Breast epithelium (tissue), 4 donors: Measurements from ENCODE around the gene LHFPL2. TPM values are rescaled to one million over a fixed set of nuclear protein-coding genes. Genes with fewer than 3 reads are reported as not detected.

Experiments
- DNase-seq, 2 donors: peaks; one replicate each; pipeline ENCODE4 v3.0.0-alpha.2; 2019; ENCODE audit warnings: low spot score in 2 of 2
- H3K27ac ChIP-seq, 2 donors: fragments of 200-600 bp; sonication (generic) in 1 of 2; one replicate each; pipeline ENCODE4 v1.5.1; 2016 to 2019; ENCODE audit warnings: mild to moderate bottlenecking in 1 of 2
- H3K27me3 ChIP-seq, 2 donors: fragments of 200-600 bp; sonication (generic) in 1 of 2; one replicate each; pipeline versions ENCODE4 v1.5.1 to v1.6.0; 2017 to 2019; ENCODE audit warnings: control low read depth in 1 of 2, mild to moderate bottlenecking in 1 of 2
- H3K36me3 ChIP-seq: fragments of 200-600 bp; one replicate; pipeline ENCODE4 v1.5.1; 2019
- H3K4me1 ChIP-seq, 2 donors: fragments of 200-600 bp; sonication (generic); one replicate each; pipeline ENCODE4 v1.5.1; 2016 to 2019; ENCODE audit warnings: control low read depth in 1 of 2
- H3K4me3 ChIP-seq, 3 donors: fragments of 200-600 bp; sonication (generic); 1 replicate in 2 of 3; 2 replicates in 1 of 3; pipeline ENCODE4 v1.5.1; 2016 to 2019; ENCODE audit warnings: mild to moderate bottlenecking in 3 of 3, moderate library complexity in 2 of 3
- H3K9me3 ChIP-seq, 2 donors: fragments of 200-600 bp; sonication (generic) in 1 of 2; one replicate each; pipeline ENCODE4 v1.5.1; 2016 to 2019; ENCODE audit warnings: control low read depth in 1 of 2
- CTCF ChIP-seq, 3 donors: fragments of 450-650 bp; IDR thresholded peaks; one replicate each; pipeline ENCODE4 v1.5.1; 2016 to 2017; ENCODE audit warnings: antibody characterized with exemption in 3 of 3, mild to moderate bottlenecking in 3 of 3, moderate library complexity in 3 of 3
- POLR2A ChIP-seq: fragments of 450-650 bp; IDR thresholded peaks from one replicate; pipeline ENCODE4 v1.6.1; 2016; ENCODE audit warnings: antibody characterized with exemption, mild to moderate bottlenecking, moderate library complexity
- POLR2AphosphoS5 ChIP-seq, 3 donors: sonication (generic); formaldehyde crosslinking; IDR thresholded peaks; one replicate each; pipeline ENCODE4 v1.6.1; 2017; ENCODE audit warnings: antibody characterized with exemption in 3 of 3
- intact Hi-C: fragments of 100-400 bp; cut with DNase I; formaldehyde crosslinking; loops from one replicate; pipeline ENCODE4 v1.15.1; 2023; ENCODE audit warnings: low total_unique reads
- total RNA-seq, 3 donors: library from RNA; depleted of rRNA; stranded (reverse); fragments of >200 nt; gene quantifications; one replicate each; pipeline ENCODE4 v1.1.0, GENCODE V29; 2016

Gene LHFPL2
- total RNA-seq, 3 donors from 2014 or later: 36.8 to 61.8 (median 41.3) TPM

GRCh38 chr5:78492224-78492623 lies 156.3 kb downstream of the LHFPL2 start:
- H3K36me3 ChIP-seq: no peaks in the 10 kb centered on the region
- no peaks in the 10 kb centered on the region for H3K9me3 ChIP-seq
- H3K27ac ChIP-seq: peak overlapping the region; percentile 20 to 64
- H3K27me3 ChIP-seq: no peaks in the 10 kb centered on the region
- intact Hi-C loops: no loop called here
- DNase-seq: no peak
- peaks cover 3 to 12% of the 10 kb centered on the region in 2 donors for H3K4me1 ChIP-seq
- TF ChIP-seq POLR2A (no peak), POLR2AphosphoS5 (IDR thresholded peaks at IDR 0.05) (no peak), CTCF (IDR thresholded peaks at IDR 0.05) (no peak)
- no peak overlapping the region for H3K4me3 ChIP-seq

- Histone ChIP-seq H3K9me3 (no peaks in the 10 kb centered on the region), H3K36me3 (no peaks in the 10 kb centered on the region), H3K27ac (peak overlapping the region in 1 of 2 donors; percentile 20), H3K4me1 (peaks cover 0 to 3% of the 10 kb centered on the region in 2 donors), H3K27me3 (no peaks in the 10 kb centered on the region), H3K4me3 (no peak overlapping the region)
- no peak for DNase-seq
- TF ChIP-seq CTCF (IDR thresholded peaks at IDR 0.05): no peak
- no peak for TF ChIP-seq POLR2A
- TF ChIP-seq POLR2AphosphoS5 (IDR thresholded peaks at IDR 0.05): no peak
- intact Hi-C loops: no loop called here
Measured at GRCh38 chr5:78490709-78491485, 157.7 kb downstream of the LHFPL2 start.

- no peak overlapping the region for H3K4me3 ChIP-seq
- no peak for DNase-seq
- no peaks in the 10 kb centered on the region for H3K27me3 ChIP-seq
- no peaks in the 10 kb centered on the region for H3K9me3 ChIP-seq
- H3K36me3 ChIP-seq: no peaks in the 10 kb centered on the region
- H3K4me1 ChIP-seq: peaks cover 0 to 3% of the 10 kb centered on the region in 2 donors
- peak overlapping the region; percentile 10 to 71 for H3K27ac ChIP-seq
- TF ChIP-seq POLR2AphosphoS5 (IDR thresholded peaks at IDR 0.05): no peak
- no peak for TF ChIP-seq CTCF (IDR thresholded peaks at IDR 0.05)
- TF ChIP-seq POLR2A: no peak
- intact Hi-C loops: no loop called here
Measured at GRCh38 chr5:78487846-78488245, 160.7 kb downstream of the LHFPL2 start.

DNA sequence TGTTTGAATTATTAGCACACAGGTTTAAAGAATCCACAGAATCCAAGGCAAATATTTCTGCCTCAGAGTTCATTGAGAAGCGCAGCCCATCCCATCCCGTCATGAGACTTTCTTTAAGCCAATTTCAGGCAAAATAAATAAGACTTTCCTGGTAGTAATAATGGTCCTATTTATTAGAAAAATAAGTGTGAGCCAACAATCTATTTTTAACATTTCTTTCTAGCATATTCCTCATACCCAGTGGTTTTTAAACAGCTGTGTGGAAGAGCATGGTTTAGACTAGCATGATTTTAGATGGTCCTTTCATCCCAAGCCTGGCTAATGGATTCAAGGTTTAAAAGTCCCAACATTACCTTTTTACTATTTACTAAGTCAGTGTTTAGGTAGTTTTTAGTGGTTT lies 162.4 kb downstream of the LHFPL2 start:
- DNase-seq: no peak
- intact Hi-C loops: no loop called here
- Histone ChIP-seq H3K27ac (peak overlapping the region; percentile 10 to 71), H3K36me3 (no peaks in the 10 kb centered on the region), H3K4me1 (no peaks in the 10 kb centered on the region), H3K4me3 (no peak overlapping the region), H3K9me3 (no peaks in the 10 kb centered on the region), H3K27me3 (no peaks in the 10 kb centered on the region)
- TF ChIP-seq POLR2A: no peak

GRCh38 chr5:78483809-78484521 lies 164.6 kb downstream of the LHFPL2 start:
- no peaks in the 10 kb centered on the region for H3K27me3 ChIP-seq
- peak overlapping the region; percentile 17 to 45 for H3K27ac ChIP-seq
- no peak overlapping the region for H3K4me3 ChIP-seq
- no peak for DNase-seq
- no peaks in the 10 kb centered on the region for H3K9me3 ChIP-seq
- intact Hi-C loops: no loop called here
- no peaks in the 10 kb centered on the region for H3K4me1 ChIP-seq
- no peak for TF ChIP-seq CTCF (IDR thresholded peaks at IDR 0.05)
- peak in 2 of 3 donors; percentile 21 to 28 for TF ChIP-seq POLR2AphosphoS5 (IDR thresholded peaks at IDR 0.05)
- no peak for TF ChIP-seq POLR2A
- H3K36me3 ChIP-seq: no peaks in the 10 kb centered on the region
